Breast epithelium (tissue), 3 donors: ENCODE data around the gene GNAO1.

Experiments
- POLR2A ChIP-seq: fragments of 450-650 bp; IDR thresholded peaks from one replicate; pipeline ENCODE4 v1.6.1; 2016; ENCODE audit warnings: antibody characterized with exemption, mild to moderate bottlenecking, moderate library complexity
- POLR2AphosphoS5 ChIP-seq, 3 donors: sonication (generic); formaldehyde crosslinking; IDR thresholded peaks; one replicate each; pipeline ENCODE4 v1.6.1; 2017; ENCODE audit warnings: antibody characterized with exemption in 3 of 3
- TF ChIP-seq, protein P1 (sequence below), 3 donors: fragments of 450-650 bp; IDR thresholded peaks; one replicate each; pipeline ENCODE4 v1.5.1; 2016 to 2017; ENCODE audit warnings: antibody characterized with exemption in 3 of 3, mild to moderate bottlenecking in 3 of 3, moderate library complexity in 3 of 3

DNA sequence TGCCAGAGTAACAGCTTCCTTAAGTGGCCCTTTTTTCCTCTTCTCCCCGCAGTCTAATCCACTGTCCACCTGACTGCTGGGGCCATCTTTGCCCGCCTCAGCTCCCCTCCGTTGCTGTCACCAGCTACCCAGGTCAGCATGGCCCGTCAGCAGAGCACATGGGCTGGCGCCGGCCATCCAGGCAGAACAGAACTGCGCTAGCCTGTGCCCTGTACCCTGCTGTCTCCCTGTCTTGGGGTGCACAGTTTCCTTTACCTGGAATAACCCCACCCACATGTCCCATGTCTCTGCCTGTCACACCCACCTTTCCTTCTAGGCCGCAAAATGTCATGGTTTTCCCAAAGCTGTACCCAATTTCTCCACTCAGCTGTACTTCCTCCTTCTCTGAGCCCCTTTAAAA, 55.7 kb downstream of the GNAO1 start:
- TF ChIP-seq, protein P1, sequence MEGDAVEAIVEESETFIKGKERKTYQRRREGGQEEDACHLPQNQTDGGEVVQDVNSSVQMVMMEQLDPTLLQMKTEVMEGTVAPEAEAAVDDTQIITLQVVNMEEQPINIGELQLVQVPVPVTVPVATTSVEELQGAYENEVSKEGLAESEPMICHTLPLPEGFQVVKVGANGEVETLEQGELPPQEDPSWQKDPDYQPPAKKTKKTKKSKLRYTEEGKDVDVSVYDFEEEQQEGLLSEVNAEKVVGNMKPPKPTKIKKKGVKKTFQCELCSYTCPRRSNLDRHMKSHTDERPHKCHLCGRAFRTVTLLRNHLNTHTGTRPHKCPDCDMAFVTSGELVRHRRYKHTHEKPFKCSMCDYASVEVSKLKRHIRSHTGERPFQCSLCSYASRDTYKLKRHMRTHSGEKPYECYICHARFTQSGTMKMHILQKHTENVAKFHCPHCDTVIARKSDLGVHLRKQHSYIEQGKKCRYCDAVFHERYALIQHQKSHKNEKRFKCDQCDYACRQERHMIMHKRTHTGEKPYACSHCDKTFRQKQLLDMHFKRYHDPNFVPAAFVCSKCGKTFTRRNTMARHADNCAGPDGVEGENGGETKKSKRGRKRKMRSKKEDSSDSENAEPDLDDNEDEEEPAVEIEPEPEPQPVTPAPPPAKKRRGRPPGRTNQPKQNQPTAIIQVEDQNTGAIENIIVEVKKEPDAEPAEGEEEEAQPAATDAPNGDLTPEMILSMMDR (IDR thresholded peaks at IDR 0.05): no peak
- TF ChIP-seq POLR2A (no peak), POLR2AphosphoS5 (IDR thresholded peaks at IDR 0.05) (no peak)
